ENCODE results near the gene CCR8.
A peak's percentile ranks its signal among the peaks of the same experiment; 100 is the strongest.

- peak; percentile 40 to 86 (median 76) for TF ChIP-seq CTCF (IDR thresholded peaks at IDR 0.05)
- no peak for TF ChIP-seq POLR2A (IDR thresholded peaks at IDR 0.05)
These were observed 48.6 kb downstream of the CCR8 start for GRCh38 chr3:39378088-39378487.

All from Peyer's patch (tissue), 4 donors.